Stimulated activated CD4-positive, alpha-beta T cell treated with anti-CD3 and anti-CD28 coated beads, TNF-alpha, amount 100 ng/mL, for 4 hours (primary cell): Measurements from ENCODE around the gene FBXW12.

Source experiments
- DNase-seq, 3 experiments: peaks; one replicate each; pipeline ENCODE4 v3.0.0-alpha.2; 2020; ENCODE audit warnings: low read depth in 3 of 3

Gene FBXW12

DNA sequence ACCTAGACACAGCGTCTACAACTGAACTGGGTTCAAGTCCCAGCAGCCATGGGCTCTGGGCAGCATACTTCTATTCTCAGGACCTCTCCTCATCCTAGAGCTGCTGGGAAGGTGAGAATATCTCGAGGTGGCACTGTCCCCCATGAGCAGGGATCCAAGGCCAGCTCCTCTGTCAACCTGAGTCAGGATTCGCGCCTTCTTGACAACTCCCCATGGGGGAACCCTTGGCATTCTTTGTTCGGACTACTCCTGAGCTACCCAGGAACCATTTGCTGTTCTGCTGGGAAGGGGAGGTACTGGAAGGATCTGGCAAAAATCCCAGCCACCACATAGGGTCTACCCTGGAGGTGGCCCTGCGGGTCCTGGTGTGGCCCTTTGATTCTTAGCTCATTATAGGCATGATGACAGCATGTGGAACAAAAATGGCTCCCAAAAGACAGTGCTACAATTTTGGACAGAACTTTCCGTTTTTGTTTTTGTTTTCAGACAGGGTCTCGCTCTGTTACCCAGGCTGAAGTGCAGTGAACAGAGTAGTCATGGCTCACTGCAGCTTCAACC, 35.6 kb downstream of the FBXW12 start:
- no peak for DNase-seq

DNA sequence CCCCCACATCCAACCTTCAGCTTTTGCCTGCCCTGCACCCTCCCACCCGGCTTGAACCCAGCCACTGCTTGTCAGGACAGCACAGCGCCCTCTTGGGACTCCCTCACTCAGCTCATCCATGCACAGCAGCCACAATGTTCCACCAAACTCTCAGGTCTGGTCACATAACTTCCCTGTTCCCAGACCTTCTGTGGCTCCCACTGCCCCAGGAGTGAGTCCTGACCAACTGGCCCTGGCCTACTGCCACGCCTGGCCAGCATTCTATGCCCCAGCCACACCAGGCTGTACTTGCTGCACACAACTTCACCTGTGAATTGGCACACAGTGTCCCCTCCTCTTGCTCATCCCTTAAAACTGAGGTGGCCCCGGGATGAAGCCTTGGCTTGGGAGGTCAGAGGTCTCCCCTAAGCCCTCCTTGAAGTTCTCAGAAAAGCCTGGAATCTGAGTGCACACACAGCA, 36.8 kb downstream of the FBXW12 start:
- DNase-seq, result no peak

DNA sequence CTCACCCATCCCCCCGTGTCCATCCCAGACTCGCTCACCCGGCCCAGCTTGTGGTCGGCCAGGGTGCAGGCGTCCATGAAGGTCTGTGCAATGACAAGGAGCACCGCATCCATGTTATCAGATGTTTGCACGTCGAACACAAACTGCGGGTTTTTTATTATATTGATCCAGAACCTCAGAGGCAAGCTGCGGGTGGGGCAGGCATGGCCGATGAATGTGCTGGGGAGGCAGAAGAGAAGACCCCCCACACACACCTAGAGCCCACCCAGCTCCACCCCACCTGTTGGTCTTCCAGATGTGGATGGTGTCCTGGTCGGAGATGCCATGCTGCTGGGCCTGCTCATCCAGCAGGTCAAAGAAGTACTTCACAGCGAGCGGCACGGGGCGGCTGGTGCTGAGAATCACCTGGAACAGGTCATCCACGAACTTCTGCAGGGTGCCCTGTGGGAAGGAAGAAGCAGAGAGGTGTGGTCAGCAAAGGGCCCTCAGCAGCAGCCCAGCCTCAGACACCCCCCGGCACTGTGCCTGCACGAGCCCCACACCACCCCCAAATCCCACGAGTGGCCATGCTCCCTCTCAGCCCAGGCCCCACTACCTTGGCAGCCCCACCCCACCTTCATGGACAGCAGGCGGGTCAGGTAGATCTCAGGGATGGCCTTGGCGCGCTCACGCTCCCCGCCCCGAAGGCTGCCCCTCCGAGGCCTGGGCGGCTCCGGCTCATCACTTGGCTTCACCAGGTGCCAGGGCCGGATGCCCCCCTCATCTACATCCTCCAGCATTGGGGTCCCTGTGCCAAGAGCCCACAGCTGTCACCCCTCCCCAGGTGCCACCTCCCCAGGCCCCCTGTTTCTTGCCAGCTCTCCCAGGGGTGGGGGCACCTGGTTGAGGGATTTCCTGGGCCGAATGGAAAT, 37.5 kb downstream of the FBXW12 start:
- no peak for DNase-seq

DNA sequence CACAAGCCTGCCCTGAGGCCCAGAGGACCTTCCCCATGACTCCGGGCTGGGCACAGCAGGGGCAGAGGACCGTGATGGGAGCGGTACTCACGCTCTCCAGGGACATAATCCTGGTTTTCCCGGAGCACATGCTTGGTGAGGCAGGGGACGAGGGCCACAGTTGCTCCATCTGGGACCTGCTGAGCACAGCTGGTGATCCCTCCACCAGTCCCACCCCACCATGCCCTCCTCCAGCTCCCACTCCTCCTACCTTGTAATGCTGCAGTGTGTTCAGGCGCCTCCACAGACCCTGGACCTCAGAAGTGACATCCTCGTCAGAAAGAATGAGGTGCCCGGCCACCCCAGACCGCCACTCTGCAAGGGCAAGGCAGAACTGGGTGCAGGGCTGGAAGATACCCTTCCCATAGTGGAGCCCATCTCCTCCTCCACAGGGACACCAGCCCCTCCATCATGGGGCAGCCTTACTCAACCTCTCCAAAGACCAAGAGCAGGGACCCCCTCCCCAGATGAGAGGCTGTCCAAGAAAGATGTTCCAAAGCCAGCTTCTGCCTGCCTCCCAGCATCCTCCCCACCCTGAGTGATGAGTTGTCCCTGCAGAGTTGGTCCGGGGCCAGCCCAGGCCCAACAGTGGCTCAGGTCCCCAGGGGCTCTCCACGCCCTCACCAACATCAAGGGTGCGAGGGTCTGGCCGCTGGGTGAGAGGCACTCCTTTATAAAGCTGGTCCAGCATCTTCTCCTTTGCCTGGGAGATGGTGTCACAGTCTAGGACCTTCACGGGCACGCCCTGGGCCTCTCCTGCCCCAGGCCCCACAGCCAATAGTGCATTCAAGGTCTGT, 38.4 kb downstream of the FBXW12 start:
- DNase-seq, result no peak

DNA sequence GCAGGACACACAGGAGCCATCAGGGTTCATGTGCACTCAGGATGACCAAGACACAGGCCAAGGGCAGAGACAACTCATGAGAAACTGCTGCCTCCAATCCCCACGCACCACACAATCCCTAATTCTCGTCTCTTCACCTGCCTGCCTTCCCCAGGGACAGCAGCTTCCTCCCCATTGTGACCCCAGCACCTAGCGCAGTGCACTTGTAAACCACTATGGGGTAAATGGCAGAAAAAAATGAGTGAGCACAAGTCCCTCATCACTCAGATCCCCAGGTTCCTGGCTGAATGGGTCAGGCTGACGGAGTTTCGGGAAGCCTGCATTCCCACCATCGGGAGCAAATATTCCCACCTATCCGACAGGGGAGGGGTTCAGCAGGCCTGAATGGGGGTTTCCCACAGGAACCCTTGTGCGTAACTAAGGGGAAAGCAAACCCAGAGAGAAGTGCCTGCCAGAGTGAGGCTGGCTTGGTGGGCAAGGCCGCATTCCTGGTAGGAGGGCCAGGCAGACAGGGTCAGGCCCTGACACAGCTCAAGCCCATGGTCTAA, 39.1 kb downstream of the FBXW12 start:
- DNase-seq, result no peak

DNA sequence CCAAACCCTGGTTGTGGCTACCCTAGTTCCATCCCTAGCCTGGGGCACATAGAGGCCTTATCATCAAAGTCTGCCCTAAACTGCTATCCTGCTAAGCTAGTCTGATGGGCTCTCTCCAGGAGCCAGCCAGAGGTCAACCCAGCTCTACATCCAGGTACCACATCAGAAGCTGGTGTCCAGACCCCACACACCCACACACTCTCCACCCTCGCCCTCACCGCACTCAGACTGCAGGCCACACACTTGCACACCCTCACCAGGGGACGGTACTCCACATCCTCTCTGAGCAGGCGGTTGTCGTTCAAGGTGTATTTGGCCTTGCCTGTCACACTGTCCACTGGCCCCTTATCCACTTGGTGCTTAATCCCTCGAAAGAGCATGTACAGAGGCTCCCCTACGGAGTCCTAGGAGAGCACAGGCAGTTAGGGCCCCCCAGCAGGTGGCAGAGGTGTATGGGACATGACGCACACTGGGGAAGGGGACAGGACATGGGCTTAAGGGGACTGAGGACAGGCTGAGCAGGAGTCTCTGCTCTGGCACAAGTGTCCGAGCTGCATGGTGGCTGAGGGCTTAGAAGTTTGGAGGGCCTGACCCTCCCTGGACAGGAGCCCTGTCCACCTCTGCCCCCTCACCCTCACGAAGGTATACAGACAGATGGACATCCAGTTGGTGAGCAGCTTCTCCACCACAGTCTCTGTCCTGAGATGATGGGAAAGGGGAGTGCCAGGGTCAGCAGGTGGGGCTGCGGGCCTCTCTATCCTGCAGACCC, 39.8 kb downstream of the FBXW12 start:
- DNase-seq, result no peak

DNA sequence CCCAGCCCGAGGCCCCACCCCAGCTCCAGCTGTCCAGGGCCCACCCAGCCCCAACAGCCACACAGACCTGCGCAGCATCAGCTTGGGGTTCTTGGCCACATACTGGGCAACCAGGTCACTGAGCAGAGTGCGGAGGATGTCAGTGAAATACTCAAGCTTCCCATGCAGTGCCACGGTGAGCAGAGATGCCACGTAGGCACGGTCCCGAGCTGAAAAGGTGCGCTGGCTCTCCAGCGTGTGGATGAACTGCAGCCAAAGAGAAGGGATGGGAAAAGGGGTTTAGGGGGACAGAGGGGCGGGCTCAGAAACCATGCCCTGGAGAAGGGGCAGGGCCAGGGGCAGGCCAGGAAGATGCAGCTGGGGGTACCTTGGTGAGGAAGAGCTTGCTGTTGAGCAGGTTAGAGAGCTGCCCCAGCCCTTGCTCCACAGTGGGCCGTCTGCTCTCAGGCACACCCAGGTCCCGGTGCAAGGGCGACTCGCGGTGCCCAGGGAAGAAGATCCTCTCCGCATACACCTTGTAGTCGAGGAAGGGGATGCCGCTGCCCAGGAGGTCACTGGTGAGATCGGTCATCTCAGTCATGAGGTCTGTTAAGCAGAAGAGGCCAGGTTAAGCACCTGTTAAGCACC, 40.5 kb downstream of the FBXW12 start:
- DNase-seq, result no peak

DNA sequence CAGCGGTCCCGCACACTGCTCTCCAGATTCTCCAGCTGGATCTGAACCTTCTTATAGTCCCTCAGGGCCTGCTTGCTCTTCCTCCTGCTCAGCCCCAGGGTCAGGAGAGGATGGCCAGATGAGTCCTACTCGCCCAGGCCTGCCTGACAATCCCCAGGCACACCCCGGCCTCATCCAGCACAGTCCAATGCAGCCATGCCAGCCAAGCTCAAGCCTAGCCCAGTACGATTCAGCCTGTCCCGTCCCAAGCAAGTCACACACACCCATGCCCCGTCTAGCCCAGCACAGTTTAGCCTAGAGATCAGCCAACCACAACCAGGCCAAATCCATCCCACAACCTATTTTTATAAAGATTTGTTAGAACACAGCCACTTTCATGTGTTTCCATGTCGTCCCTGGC, 41.1 kb downstream of the FBXW12 start:
- no peak for DNase-seq

DNA sequence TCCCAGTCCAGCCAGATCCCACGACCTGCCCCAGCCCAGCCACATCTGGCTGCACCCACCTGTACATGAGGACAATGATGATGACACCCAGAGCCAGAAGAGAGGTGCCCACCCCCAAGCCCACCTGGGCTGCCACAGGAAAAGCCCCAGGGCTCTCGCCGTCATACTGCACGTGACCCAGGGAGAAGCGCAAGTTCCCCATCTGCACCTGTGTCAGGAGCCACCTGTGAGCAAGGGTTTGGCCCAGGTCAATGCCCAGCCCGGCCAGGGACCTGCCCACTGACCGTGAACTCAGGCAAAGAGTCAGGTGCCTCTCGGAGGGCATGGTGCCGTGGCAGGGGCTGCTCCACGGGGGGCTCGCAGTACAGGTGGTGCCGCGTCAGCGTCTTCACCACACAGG, 41.6 kb downstream of the FBXW12 start:
- no peak for DNase-seq

DNA sequence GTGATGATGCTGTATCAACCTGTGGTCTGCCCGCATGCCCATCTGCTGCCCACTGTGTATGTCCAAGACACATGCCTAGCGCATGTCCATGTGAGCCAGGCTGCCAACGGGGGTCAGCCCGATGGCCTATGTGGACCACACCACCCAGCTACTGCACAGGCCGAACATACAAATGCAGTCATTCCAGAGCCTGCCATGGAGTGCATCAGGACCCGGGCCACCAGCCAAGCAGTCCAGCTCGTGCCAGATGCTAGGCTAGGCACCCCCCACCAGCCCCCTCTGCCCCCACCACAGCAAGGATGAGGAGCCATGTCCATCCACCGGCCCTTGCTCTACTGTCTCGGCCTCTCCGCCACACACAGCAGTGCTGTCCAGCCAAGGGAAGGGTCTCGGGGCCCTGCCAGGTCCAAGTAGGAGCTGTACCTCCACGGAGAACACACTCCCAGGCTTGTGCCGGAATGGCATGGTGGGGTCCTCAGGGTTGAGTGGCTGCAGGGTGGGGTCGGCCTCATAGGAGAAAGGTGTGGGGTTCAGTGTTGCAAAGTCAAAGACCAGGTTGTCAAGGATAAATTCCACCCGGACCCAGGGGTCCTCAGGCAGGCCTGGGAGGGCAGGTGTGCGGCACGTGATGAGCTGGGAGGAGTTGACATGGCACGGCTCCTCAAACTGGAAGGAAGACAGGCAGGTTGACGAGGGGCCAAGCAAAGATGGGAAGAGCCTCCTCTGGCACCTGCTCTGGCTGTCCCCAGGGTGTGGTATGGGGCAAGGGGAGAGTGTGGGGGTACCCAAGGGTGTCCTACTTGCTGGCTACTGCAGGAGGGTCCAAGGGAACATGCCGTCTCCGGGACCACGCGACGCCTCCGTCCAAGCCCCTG, 42.6 kb downstream of the FBXW12 start:
- no peak for DNase-seq

DNA sequence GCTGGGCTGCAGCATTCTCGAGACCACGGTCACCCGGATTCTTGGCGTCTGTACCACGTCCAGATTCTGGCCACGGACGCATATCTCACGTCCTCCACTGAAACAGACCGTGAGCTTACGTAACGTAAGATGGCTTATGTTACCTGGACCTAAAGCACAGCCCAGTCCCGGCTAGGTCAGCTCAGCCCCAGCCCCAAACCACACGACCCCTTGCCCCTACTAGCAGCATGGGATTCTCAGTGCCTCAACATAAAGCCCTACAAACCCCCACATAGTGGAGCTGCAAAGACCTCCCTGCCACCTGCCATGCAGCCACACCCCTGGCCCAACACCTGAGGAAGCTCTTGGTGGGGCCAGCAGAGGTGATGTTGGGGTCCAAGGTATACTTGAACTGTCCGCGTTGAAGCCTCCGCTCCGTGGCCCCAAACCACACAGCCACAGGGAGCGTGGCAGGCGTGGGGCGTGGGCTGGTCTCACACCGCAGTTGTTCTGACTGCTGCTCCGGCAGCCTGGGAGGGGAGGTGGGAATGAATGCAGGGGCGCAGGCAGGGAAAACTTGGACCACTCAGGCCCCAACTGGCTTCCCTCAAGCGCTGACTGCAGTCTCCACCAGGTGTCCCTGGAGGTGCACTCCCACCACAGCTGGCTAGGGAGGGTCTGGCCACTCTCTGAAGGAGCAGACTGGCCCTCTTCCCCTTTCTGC, 43.4 kb downstream of the FBXW12 start:
- no peak for DNase-seq

DNA sequence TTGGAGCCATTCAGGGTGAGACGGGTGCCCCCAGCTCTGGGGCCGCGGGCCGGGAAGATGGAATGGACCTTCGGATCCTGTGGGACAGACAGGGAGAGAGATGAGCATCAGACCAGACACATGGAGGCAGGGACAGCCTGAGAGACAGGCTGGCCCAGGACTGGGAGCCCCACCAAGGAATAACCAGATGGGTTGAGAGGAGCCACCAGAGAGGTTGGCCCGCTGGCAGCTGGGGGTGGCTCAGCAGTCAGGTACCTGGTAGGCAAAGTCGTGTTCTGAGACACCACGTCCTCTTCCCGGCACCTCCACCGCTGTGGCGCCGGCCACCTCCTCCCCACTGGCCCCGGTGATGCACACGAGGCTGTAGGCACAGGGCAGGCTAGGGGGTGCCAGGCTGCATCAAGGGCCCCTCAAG, 44.1 kb downstream of the FBXW12 start:
- no peak for DNase-seq

DNA sequence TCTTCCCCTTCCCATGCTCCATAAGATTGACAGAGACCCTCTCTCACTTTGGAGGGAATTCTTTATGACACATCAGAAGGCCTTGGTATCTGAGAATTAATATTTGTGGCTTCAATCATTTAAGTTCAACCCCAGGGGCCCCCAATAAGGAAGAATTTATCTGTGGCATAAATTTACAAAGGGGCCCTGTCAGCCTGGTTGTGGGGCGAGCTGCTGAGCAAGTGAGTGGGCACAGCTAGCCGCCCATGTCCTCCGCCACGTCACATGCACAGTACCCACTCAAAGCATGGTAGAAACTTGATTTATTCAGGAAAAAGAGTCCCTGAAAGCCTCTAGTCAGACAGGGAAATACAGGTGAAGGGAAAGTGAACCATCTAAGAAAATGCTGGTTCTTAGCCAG, 44.5 kb downstream of the FBXW12 start:
- no peak for DNase-seq

DNA sequence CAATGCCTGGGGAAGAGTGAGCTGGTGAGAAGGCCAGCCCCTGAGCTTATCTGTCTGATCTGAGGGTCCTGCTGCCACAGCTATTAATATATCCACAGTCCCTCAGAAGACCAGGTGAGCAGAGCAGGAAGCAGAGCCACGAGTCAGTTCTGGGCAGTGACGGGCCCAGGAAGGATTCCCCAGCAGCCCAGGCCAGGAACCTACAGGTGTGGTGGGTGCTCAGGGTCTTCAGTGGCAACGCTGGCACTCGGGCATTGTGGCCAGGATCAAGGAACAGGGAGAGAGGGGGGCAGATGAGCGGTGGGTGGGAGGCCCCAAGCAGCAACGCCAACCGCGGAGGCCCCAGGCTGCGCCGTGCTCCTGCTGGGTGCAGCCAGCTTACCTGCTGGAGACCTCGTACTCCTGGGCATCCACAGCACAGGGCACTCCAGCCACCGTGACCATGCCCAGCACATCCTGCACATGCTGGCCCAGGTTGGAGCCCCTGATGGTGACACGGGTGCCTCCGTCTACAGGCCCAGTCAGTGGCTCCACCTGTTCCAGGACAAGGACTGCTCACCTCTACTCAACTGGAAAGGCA, 45.6 kb downstream of the FBXW12 start:
- DNase-seq, result no peak

DNA sequence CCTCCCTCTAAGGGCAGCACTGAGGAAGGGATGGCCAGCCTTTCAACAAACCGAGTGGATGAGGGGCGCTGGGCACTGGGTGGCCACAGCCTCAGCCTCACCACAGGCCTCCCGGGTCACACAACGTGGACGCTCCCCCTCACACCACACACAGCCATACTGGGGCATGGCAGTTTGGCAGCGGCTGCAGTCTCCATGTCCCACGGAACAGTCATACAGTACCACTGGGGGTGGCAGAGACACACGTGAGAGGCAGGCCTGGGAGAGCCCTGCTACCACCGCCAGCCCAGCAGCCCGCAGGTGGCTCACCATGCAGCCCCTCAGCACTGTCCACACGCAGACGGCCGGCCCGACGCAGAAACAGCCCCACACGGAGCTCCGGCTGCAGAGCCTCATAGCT, 46.1 kb downstream of the FBXW12 start:
- no peak for DNase-seq

DNA sequence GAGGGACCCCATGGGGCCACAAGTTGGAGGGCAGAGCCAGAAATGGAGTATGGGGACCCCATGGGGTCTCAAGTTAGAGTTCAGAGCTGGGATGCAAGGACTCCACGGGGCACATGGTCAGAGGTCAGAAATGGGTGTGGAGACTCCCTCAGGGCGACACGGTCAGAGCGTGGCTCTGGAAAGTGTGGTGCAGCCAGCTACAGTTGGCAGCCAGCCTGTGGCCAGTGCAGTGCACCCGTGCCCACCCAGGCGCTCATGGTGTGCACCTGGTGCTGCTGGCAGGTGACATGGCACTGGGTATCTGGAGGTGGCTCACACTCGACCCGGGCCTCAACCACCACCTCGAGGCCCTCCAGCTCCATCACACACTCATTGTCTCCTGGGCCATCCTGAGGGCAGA, 46.6 kb downstream of the FBXW12 start:
- no peak for DNase-seq

DNA sequence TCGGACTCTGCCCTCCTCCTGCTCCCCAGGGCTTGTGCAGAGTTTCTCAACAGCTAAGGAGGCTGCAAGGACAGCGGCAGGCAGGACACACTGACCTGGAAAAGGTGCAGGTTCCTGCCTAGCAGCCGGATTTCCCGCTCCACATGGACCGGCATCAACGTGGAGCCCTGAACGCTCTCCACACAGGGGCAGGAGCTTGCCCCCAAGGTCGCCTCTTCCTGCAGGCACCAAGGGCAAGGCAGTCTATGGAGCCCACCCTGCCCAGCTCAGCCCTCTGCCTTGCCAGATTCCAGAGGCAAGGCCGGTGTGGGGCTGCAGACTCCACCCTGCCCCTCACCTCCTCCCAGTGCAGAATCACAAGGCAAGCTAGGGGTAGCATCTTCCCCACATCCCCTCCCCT, 47.1 kb downstream of the FBXW12 start:
- DNase-seq, result no peak

DNA sequence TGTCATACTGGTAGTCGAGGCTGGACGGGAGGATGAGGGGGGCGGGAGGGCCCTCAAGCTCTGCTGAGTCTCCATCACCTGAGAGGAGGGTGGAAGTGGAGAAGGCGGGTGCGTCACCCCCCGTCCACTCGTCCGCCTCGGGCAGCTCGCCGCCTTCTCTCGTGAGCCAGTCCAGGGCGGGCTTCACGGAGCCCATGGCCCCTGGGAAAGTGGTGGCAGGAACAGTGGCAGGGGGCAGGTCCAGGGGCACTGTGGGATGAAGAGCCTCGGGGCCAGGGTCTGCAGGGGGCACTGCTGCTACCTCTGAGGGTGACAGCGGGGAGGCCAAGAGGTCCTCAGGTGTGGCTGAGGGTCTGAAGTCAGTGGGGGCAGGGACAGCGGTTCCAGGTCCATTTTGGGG, 47.6 kb downstream of the FBXW12 start:
- no peak for DNase-seq

DNA sequence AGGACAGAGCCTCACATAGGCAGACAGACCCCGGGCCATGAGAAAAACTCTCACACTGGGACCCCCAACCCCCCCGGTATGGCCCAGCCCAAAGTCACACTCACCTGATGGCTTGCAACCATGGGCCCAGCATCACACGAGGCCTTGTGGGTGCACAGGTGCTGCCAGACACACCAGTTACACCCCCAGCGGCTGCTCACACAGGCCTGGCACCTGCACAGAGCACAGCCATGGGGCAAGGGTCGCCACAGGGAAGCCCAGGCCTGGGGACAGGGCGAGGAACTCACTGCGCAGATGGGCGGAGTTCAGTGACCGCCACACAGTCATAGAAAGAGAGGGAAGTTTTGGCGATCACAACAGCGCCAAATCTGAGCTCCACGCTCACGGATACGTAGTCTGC, 48.5 kb downstream of the FBXW12 start:
- DNase-seq, result no peak
